ENCODE results near the gene ATAD3B. TPM values are rescaled to one million over a fixed set of nuclear protein-coding genes. Genes with fewer than 3 reads are reported as not detected.

Gene ATAD3B
- total and polyA plus RNA-seq, 2 of the 13 experiments (the other 11 are each of a cell fraction or from before 2014, with no cell fraction given): 9.6 to 31.1 TPM

GRCh38 chr1:1462318-1462966 is 9.1 kb upstream of the ATAD3B start (continued):
- TF ChIP-seq CSRNP2 (CRISPR knock-in tag; conservative IDR thresholded peaks at IDR 0.05; ENCODE audit: low read depth) (no peak), ZNF547 (CRISPR knock-in tag; IDR thresholded peaks at IDR 0.05) (0 out of 2 replicates have a peak, but pooled peaks have one; percentile 82), ZNF782 (CRISPR knock-in tag; IDR thresholded peaks at IDR 0.05; ENCODE audit: borderline replicate concordance) (0 out of 2 replicates have a peak, but pooled peaks have one; percentile 12), PLRG1 (conservative IDR thresholded peaks at IDR 0.05) (no peak), NR2F6 (IDR thresholded peaks at IDR 0.05) (no peak), NR2F6 (CRISPR knock-in tag; IDR thresholded peaks at IDR 0.05) (0 out of 2 replicates have a peak, but pooled peaks have one; percentile 5), CEBPG (CRISPR knock-in tag; IDR thresholded peaks at IDR 0.05) (peak; percentile 46; the same call in 1 of the 2 replicates), SNAPC4 (CRISPR knock-in tag; IDR thresholded peaks at IDR 0.05) (no peak), GABPB1 (CRISPR knock-in tag; IDR thresholded peaks at IDR 0.05) (peak; percentile 77), ZSCAN30 (CRISPR knock-in tag; IDR thresholded peaks at IDR 0.05) (no peak), MAX (IDR thresholded peaks at IDR 0.05) (peak; percentile 65), FOXA1 (IDR thresholded peaks at IDR 0.05) (no peak), FOXA1 (CRISPR knock-in tag; IDR thresholded peaks at IDR 0.05) (no peak), RNF2 (conservative IDR thresholded peaks at IDR 0.05; ENCODE audit: low read depth) (peak; percentile 43; the same call in 1 of the 2 replicates), TBP (CRISPR knock-in tag; IDR thresholded peaks at IDR 0.05) (no peak), ZBTB7B (CRISPR knock-in tag; IDR thresholded peaks at IDR 0.05) (no peak), MEIS1 (CRISPR knock-in tag; IDR thresholded peaks at IDR 0.05; ENCODE audit: borderline replicate concordance) (0 out of 2 replicates have a peak, but pooled peaks have one; percentile 12), ZNF7 (CRISPR knock-in tag; IDR thresholded peaks at IDR 0.05) (no peak), TEF (CRISPR knock-in tag; IDR thresholded peaks at IDR 0.05) (no peak), ZSCAN31 (CRISPR knock-in tag; IDR thresholded peaks at IDR 0.05; ENCODE audit: low read depth) (no peak), ZNF264 (CRISPR knock-in tag; IDR thresholded peaks at IDR 0.05) (no peak), SKIL (CRISPR knock-in tag; IDR thresholded peaks at IDR 0.05; ENCODE audit: borderline replicate concordance) (no peak), XBP1 (CRISPR knock-in tag; IDR thresholded peaks at IDR 0.05) (no peak)
